Measurements from ENCODE around the gene DNAH1.

DNAH1 gene

DNA sequence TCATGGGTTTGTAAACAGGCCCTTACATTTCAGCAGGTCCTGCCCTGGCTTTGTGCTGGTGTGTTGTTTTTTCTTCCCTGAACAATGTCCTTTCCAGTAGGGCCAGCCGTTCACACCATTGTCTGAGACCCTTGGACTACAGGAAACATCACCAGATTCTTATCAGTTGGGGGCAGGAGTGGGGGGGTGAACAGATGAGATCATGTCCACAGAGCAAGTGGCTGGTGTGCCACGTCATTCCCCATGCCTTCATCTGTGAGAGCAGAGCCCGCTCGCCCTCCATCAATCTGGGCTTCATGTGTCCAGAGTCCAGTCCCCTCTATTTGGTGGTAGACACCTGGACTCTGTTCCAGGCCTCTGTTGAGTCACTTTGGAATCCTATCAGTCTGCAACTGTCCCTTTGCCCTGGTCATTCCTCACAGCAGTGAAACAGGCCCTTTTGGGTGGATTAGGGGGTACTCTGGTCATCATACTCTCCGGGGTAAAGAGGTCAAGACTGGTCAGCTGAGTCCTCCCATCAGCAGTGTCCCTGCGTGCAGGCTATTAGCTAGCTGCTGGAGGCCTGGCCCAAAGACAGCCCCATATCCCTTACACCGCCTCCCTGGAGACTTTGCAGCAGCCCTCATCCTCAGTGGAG lies 113.8 kb downstream of the DNAH1 start:
- no peak for DNase-seq
- TF ChIP-seq GATA1 (IDR thresholded peaks at IDR 0.05; ENCODE audit: low read depth, low read length) (no peak), POLR2A (IDR thresholded peaks at IDR 0.05; ENCODE audit: low read length) (no peak)

- TF ChIP-seq GATA1 (IDR thresholded peaks at IDR 0.05; ENCODE audit: low read depth, low read length) (no peak), POLR2A (IDR thresholded peaks at IDR 0.05; ENCODE audit: low read length) (no peak)
- no peak for DNase-seq
Measured at GRCh38 chr3:52430416-52430810, 114.3 kb downstream of the DNAH1 start.

- TF ChIP-seq GATA1 (IDR thresholded peaks at IDR 0.05; ENCODE audit: low read depth, low read length) (no peak), POLR2A (IDR thresholded peaks at IDR 0.05; ENCODE audit: low read length) (no peak)
- no peak for DNase-seq
Measured at GRCh38 chr3:52431459-52432223, 115.5 kb downstream of the DNAH1 start.

- DNase-seq = no peak
- TF ChIP-seq POLR2A (IDR thresholded peaks at IDR 0.05; ENCODE audit: low read length) (no peak), GATA1 (IDR thresholded peaks at IDR 0.05; ENCODE audit: low read depth, low read length) (no peak)
Measured at GRCh38 chr3:52432225-52432624, 116.1 kb downstream of the DNAH1 start.

DNA sequence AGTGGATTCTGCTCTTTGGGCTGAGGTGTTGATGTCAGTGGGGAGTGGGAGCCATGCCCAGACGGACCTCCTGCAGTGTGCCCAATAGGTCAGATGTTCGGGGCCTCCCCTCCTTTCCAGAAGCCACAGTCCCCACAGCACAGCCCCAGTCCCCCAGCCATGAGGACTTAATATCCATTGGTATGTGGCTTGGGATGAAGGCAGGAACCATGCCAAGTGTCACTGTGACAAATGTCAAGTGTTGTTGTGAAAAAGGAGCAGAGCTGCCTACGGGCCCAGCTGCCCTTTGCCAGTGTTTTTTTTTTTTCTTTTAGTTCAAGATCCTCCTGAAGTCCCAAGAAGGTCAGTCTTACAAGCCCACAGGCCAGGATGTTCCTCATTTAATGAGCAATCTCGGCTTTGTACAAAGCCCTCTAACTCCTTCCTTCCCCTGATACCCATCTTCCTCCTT lies 116.6 kb downstream of the DNAH1 start:
- DNase-seq = no peak
- TF ChIP-seq GATA1 (IDR thresholded peaks at IDR 0.05; ENCODE audit: low read depth, low read length) (no peak), POLR2A (IDR thresholded peaks at IDR 0.05; ENCODE audit: low read length) (no peak)

GRCh38 chr3:52433328-52433995 lies 117.3 kb downstream of the DNAH1 start:
- TF ChIP-seq GATA1 (IDR thresholded peaks at IDR 0.05; ENCODE audit: low read depth, low read length) (no peak), POLR2A (IDR thresholded peaks at IDR 0.05; ENCODE audit: low read length) (no peak)
- no peak for DNase-seq

DNA sequence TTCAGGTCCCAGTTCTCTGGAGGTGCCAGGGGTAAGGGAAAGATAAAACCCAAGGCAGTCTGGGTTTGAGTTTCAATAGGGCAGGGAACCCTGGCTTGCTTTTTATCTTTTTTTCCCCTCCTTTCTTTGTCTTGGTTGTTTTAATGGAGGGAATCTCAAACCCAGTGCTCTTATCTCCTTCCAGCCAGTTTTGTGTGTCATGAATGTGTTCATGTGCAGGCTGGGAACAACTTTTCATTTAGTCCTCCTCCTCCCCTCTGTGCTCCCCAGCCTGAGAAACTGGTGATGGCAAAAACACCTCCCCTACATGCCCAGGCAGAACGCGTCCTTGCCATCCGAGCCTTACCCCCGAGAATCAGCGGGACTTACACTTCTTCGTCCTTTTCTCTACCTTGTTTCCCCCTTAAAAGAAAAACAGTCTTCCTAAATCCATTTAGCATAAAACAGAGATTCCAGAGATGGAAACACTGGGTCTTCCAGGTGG lies 117.9 kb downstream of the DNAH1 start:
- DNase-seq = no peak

GRCh38 chr3:52434491-52435115 lies 118.5 kb downstream of the DNAH1 start:
- no peak for TF ChIP-seq POLR2A (IDR thresholded peaks at IDR 0.05; ENCODE audit: low read length)
- no peak for TF ChIP-seq GATA1 (IDR thresholded peaks at IDR 0.05; ENCODE audit: low read depth, low read length)
- DNase-seq = no peak

More for the DNA sequence above, 117.9 kb downstream of the DNAH1 start:
- TF ChIP-seq POLR2A (IDR thresholded peaks at IDR 0.05; ENCODE audit: low read length) = no peak
- TF ChIP-seq GATA1 (IDR thresholded peaks at IDR 0.05; ENCODE audit: low read depth, low read length) = no peak

GRCh38 chr3:52435246-52436101 lies 119.4 kb downstream of the DNAH1 start:
- DNase-seq = no peak
- TF ChIP-seq POLR2A (IDR thresholded peaks at IDR 0.05; ENCODE audit: low read length) = no peak
- TF ChIP-seq GATA1 (IDR thresholded peaks at IDR 0.05; ENCODE audit: low read depth, low read length) = no peak

DNA sequence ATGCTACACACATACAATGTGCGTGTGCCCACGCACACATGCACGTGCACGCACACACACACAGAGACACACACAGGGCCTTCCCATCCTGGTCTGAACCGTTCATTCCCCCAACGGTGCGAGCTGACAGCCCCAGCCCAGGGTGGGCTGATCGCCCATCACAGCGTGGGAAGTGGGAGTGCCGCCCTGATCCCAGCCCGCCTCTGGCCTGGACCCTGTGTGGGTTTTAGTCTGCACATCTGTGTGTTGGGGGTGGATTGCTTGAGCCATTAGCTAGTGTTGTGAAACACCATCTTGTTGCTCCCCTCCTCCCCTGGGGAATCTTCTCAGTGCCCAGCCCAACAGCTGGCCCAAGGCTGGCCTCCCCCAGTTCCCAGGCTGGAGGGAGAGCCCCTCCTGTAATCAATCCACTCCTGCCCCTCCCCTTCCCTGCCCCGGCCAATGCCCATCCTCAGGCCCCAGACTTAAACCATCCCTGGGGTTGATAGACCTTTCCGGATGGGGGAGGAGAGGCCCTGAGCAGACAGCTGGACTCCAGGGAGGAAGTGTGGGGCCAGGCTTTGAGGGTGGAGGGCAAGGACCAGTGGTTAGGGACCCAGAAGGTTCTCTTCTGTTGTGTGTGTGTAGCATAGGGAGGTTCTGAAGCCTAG lies 120.5 kb downstream of the DNAH1 start:
- DNase-seq = no peak
- TF ChIP-seq GATA1 (IDR thresholded peaks at IDR 0.05; ENCODE audit: low read depth, low read length) (no peak), POLR2A (IDR thresholded peaks at IDR 0.05; ENCODE audit: low read length) (no peak)

DNA sequence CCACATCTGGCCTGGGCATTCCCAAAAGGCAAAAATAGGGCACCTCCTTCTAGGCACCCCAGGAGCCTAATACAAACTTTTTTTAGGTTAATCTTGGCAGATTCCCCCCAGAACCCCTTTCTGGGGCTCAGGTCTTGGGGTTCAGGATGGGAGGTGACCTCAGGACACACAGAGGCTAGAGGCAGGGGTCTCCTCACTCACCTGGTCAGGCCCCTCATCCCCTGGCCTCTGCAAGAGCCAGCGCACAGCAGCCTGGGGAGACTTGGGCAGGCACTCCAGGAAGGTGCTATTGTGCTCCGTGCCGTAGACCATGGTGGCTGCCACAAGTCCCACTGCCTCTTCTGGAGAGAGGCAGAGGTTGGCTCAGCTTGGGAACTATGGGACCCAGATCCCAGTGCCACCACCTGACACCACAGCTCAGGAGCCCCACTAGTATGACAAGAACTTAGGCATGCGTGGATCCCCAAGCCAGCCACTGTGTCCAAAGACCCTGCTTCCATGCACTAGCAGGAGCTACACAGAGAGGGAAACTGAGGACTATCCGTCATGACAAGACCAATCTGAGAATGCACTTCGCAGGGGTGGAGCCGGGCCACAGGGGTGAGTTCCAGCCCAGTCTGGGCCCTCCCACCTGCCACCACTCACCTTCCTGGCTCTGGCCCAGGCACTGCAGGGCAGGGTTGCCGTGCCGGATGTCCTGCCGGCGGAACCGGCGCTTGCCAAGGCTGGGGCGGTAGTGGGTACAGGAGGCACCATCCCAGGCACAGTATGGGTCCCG lies 121.4 kb downstream of the DNAH1 start:
- TF ChIP-seq GATA1 (IDR thresholded peaks at IDR 0.05; ENCODE audit: low read depth, low read length) = no peak
- no peak for TF ChIP-seq POLR2A (IDR thresholded peaks at IDR 0.05; ENCODE audit: low read length)
- DNase-seq = no peak

GRCh38 chr3:52438104-52438376 lies 121.9 kb downstream of the DNAH1 start:
- TF ChIP-seq POLR2A (IDR thresholded peaks at IDR 0.05; ENCODE audit: low read length) = no peak
- TF ChIP-seq GATA1 (IDR thresholded peaks at IDR 0.05; ENCODE audit: low read depth, low read length) = no peak
- no peak for DNase-seq
